Epithelial cell of proximal tubule (primary cell): ENCODE data around the gene POGLUT2. TPM values are rescaled to one million over a fixed set of nuclear protein-coding genes. Genes with fewer than 3 reads are reported as not detected.
"Not testable (repeated sequence)": the region's sequence is repeated elsewhere in the genome, so short reads cannot be mapped to it uniquely, and the experiment has no call there.

Experiments
- DNase-seq: peaks from one replicate; pipeline ENCODE4 v3.0.0-alpha.2; 2011; ENCODE audit warnings: low read depth
- H3K4me3 ChIP-seq: 2 replicates; pipeline ENCODE4 v1.5.1; 2011; ENCODE audit warnings: low read depth, mild to moderate bottlenecking, low read length
- CTCF ChIP-seq: conservative IDR thresholded peaks from 2 replicates; pipeline ENCODE4 v1.5.1; 2012; ENCODE audit warnings: low read depth, mild to moderate bottlenecking, low read length
- total RNA-seq: library from RNA; depleted of rRNA; stranded (reverse); fragments of >200 nt; gene quantifications from 2 replicates; pipeline ENCODE4 v1.2.3, GENCODE V29; 2015

POGLUT2 gene
- total RNA-seq, 1 donor from 2014 or later = 15.4 TPM

GRCh38 chr13:102784483-102784882 is 14.3 kb downstream of the POGLUT2 start:
- DNase-seq = no peak
- TF ChIP-seq CTCF = no peak
- H3K4me3 ChIP-seq = no peak overlapping the region

- no peak for DNase-seq
- no peak for TF ChIP-seq CTCF
- H3K4me3 ChIP-seq = no peak overlapping the region
Observed at GRCh38 chr13:102781591-102781990, 17.2 kb downstream of the POGLUT2 start.

GRCh38 chr13:102780656-102781055 is 18.1 kb downstream of the POGLUT2 start:
- not testable (repeated sequence) for H3K4me3 ChIP-seq, DNase-seq

GRCh38 chr13:102779436-102780159 is 19.2 kb downstream of the POGLUT2 start:
- no peak overlapping the region for H3K4me3 ChIP-seq
- DNase-seq = no peak
- no peak for TF ChIP-seq CTCF

GRCh38 chr13:102777736-102778135 is 21.0 kb downstream of the POGLUT2 start:
- no peak for TF ChIP-seq CTCF
- DNase-seq = no peak
- no peak overlapping the region for H3K4me3 ChIP-seq

- no peak overlapping the region for H3K4me3 ChIP-seq
- no peak for TF ChIP-seq CTCF
- no peak for DNase-seq
Observed at GRCh38 chr13:102776271-102776670, 22.5 kb downstream of the POGLUT2 start.

GRCh38 chr13:102774591-102775520 is 23.9 kb downstream of the POGLUT2 start:
- no peak for DNase-seq
- no peak overlapping the region for H3K4me3 ChIP-seq
- no peak for TF ChIP-seq CTCF
